OCI-LY3 (cell line): ENCODE measurements around the gene PTPRN2.

ENCODE experiments used
- CTCF ChIP-seq: fragments of 200-600, 300-600 bp; sonication (generic); IDR thresholded peaks from 2 replicates; pipeline ENCODE4 v1.5.1; 2014; ENCODE audit warnings: antibody characterized with exemption, low read length, low read depth
- EZH2phosphoT487 ChIP-seq: fragments of 200-600 bp; shearing (Covaris generic); IDR thresholded peaks from 2 replicates; pipeline ENCODE4 v1.6.1; 2018; ENCODE audit warnings: antibody characterized with exemption, mixed run types, low read depth

DNA sequence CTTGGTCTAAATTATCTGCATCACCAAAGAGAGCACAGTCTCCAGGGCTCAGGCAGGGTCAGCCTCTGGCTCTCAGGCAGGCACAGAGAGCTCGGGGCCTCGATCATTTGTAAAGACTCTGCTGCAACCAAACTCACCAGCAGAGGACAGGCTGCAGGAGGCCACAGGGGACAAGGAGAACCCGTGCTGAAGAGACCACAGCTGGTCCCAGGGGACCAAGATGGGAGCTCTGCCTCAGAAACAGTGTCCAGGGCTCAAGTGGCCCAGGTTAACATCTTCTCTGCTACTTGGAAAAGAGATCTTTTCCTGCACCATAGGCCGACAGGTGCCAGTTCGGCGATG lies 543.2 kb downstream of the PTPRN2 start:
- TF ChIP-seq CTCF (no peak), EZH2phosphoT487 (no peak)
